Fibroblast of lung (primary cell): Measurements from ENCODE around the gene ADGRD2.

Experiments
- EZH2 ChIP-seq: IDR thresholded peaks from 2 replicates; pipeline ENCODE4 v1.5.1; 2012; ENCODE audit warnings: low read length, control low read depth, mild to moderate bottlenecking; ENCODE audit errors: missing control alignments
- TF ChIP-seq, protein P1 (sequence below), 2 donors: IDR thresholded peaks in 1 of 2; conservative IDR thresholded peaks in 1 of 2; 1 replicate in 1 of 2; 2 replicates in 1 of 2; pipeline ENCODE4 v1.5.1; 2011 to 2012; ENCODE audit warnings: low read length in 2 of 2, control low read depth in 1 of 2, inconsistent platforms in 1 of 2, low read depth in 1 of 2, mild to moderate bottlenecking in 1 of 2

- TF ChIP-seq, protein P1, sequence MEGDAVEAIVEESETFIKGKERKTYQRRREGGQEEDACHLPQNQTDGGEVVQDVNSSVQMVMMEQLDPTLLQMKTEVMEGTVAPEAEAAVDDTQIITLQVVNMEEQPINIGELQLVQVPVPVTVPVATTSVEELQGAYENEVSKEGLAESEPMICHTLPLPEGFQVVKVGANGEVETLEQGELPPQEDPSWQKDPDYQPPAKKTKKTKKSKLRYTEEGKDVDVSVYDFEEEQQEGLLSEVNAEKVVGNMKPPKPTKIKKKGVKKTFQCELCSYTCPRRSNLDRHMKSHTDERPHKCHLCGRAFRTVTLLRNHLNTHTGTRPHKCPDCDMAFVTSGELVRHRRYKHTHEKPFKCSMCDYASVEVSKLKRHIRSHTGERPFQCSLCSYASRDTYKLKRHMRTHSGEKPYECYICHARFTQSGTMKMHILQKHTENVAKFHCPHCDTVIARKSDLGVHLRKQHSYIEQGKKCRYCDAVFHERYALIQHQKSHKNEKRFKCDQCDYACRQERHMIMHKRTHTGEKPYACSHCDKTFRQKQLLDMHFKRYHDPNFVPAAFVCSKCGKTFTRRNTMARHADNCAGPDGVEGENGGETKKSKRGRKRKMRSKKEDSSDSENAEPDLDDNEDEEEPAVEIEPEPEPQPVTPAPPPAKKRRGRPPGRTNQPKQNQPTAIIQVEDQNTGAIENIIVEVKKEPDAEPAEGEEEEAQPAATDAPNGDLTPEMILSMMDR (conservative IDR thresholded peaks at IDR 0.05 in 1 of 2, IDR thresholded peaks at IDR 0.05 in 1 of 2; ENCODE audit: low read depth in 1 of 2, low read length in 2 of 2) = no peak
- TF ChIP-seq EZH2 = no peak
These were observed 27.0 kb downstream of the ADGRD2 start for GRCh38 chr9:124477211-124477647.
